DOHH2 (cell line): ENCODE results near the gene MYOZ3.

Experiments
- H3F3A ChIP-seq: fragments of 200-600 bp; sonication (generic), shearing (Covaris generic); 2 replicates; pipeline ENCODE4 v1.6.0; 2016; ENCODE audit warnings: antibody characterized with exemption, mild to moderate bottlenecking; ENCODE audit not compliant: control insufficient read depth, insufficient read depth
- H3K27ac ChIP-seq: fragments of 200-600 bp; sonication (generic); 2 replicates; pipeline ENCODE4 v1.5.1; 2014; ENCODE audit warnings: low read depth, mild to moderate bottlenecking, low read length, moderate library complexity
- H3K27me3 ChIP-seq: fragments of 200-600 bp; sonication (generic); 2 replicates; pipeline ENCODE4 v1.6.1; 2014; ENCODE audit warnings: mild to moderate bottlenecking, low read length, mixed read lengths; ENCODE audit not compliant: control insufficient read depth
- H3K36me3 ChIP-seq: fragments of 200-600 bp; sonication (generic); 2 replicates; pipeline ENCODE4 v1.6.1; 2014; ENCODE audit warnings: mild to moderate bottlenecking, low read length, moderate library complexity, mixed read lengths; ENCODE audit not compliant: control insufficient read depth
- H3K4me1 ChIP-seq: fragments of 200-600 bp; sonication (generic); 2 replicates; pipeline ENCODE4 v1.6.1; 2014; ENCODE audit warnings: mild to moderate bottlenecking, low read length, mixed read lengths; ENCODE audit not compliant: control insufficient read depth
- H3K4me2 ChIP-seq: fragments of 200-600 bp; sonication (generic); 2 replicates; pipeline ENCODE4 v1.6.0; 2014; ENCODE audit warnings: mild to moderate bottlenecking, low read length, moderate library complexity
- H3K4me3 ChIP-seq: fragments of 200-600 bp; sonication (generic); 2 replicates; pipeline ENCODE4 v1.5.1; 2014; ENCODE audit warnings: mild to moderate bottlenecking, low read length, mixed read lengths
- H3K79me2 ChIP-seq: fragments of 200-600 bp; sonication (generic); 2 replicates; pipeline ENCODE4 v1.6.1; 2014; ENCODE audit warnings: mild to moderate bottlenecking, low read length, mixed read lengths; ENCODE audit not compliant: control insufficient read depth
- H3K9me2 ChIP-seq: fragments of 200-600 bp; sonication (generic); replicated peaks from 2 replicates; pipeline ENCODE4 v1.6.1; 2014; ENCODE audit warnings: mild to moderate bottlenecking, low read length, mixed read lengths; ENCODE audit not compliant: control insufficient read depth
- H3K9me3 ChIP-seq: fragments of 200-600 bp; sonication (generic); 2 replicates; pipeline ENCODE4 v1.6.1; 2014; ENCODE audit warnings: antibody characterized with exemption, low read length, mixed read lengths; ENCODE audit not compliant: control insufficient read depth, insufficient read depth
- H4K20me1 ChIP-seq: fragments of 200-600 bp; sonication (generic); 2 replicates; pipeline ENCODE4 v1.6.0; 2014; ENCODE audit warnings: low read depth, mild to moderate bottlenecking, antibody characterized with exemption, low read length, moderate library complexity; ENCODE audit not compliant: control insufficient read depth, insufficient read depth
- CTCF ChIP-seq: fragments of 200-600 bp; sonication (generic); IDR thresholded peaks from one replicate; pipeline ENCODE4 v1.5.1; 2014; ENCODE audit warnings: antibody characterized with exemption, mild to moderate bottlenecking, low read depth, low read length; ENCODE audit not compliant: poor library complexity, severe bottlenecking
- EZH2phosphoT487 ChIP-seq: fragments of 200-600 bp; sonication (generic); IDR thresholded peaks from 2 replicates; pipeline ENCODE4 v1.6.1; 2017; ENCODE audit warnings: borderline replicate concordance, mild to moderate bottlenecking, antibody characterized with exemption, low read length, moderate library complexity, mixed read lengths

MYOZ3 gene

GRCh38 chr5:150633429-150633828, 27.6 kb upstream of the MYOZ3 start:
- H3K36me3 ChIP-seq, result no peaks in the 10 kb centered on the region
- H3K4me3 ChIP-seq, result no peak overlapping the region
- TF ChIP-seq EZH2phosphoT487, result no peak
- TF ChIP-seq CTCF, result no peak
- no peaks in the 10 kb centered on the region for H3K9me3 ChIP-seq
- H3K9me2 ChIP-seq, result no peaks in the 10 kb centered on the region
- no peak overlapping the region for H3K4me2 ChIP-seq
- no peaks in the 10 kb centered on the region for H3F3A ChIP-seq
- no peaks in the 10 kb centered on the region for H3K79me2 ChIP-seq
- peaks cover 7% of the 10 kb centered on the region; the same call in 1 of the 2 replicates for H3K27me3 ChIP-seq
- no peaks in the 10 kb centered on the region for H4K20me1 ChIP-seq
- H3K4me1 ChIP-seq, result no peaks in the 10 kb centered on the region
- H3K27ac ChIP-seq, result no peak overlapping the region

- TF ChIP-seq EZH2phosphoT487 (no peak), CTCF (no peak)
- Histone ChIP-seq H3K36me3 (no peaks in the 10 kb centered on the region), H3K4me3 (no peak overlapping the region), H3K27me3 (peaks cover 15% of the 10 kb centered on the region; the same call in 1 of the 2 replicates), H4K20me1 (no peaks in the 10 kb centered on the region), H3K4me2 (no peak overlapping the region), H3K27ac (no peak overlapping the region), H3K9me2 (no peaks in the 10 kb centered on the region), H3K4me1 (no peaks in the 10 kb centered on the region), H3K79me2 (no peaks in the 10 kb centered on the region), H3K9me3 (no peaks in the 10 kb centered on the region), H3F3A (no peaks in the 10 kb centered on the region)
These were observed 24.4 kb upstream of the MYOZ3 start for GRCh38 chr5:150636391-150637244.

- Histone ChIP-seq H3K9me2 (no peaks in the 10 kb centered on the region), H3K79me2 (no peaks in the 10 kb centered on the region), H3F3A (no peaks in the 10 kb centered on the region), H3K27ac (no peak overlapping the region), H3K36me3 (no peaks in the 10 kb centered on the region), H3K4me1 (no peaks in the 10 kb centered on the region), H3K9me3 (no peaks in the 10 kb centered on the region), H3K27me3 (peaks cover 20% of the 10 kb centered on the region; the same call in 1 of the 2 replicates), H3K4me3 (no peak overlapping the region), H3K4me2 (no peak overlapping the region), H4K20me1 (no peaks in the 10 kb centered on the region)
- TF ChIP-seq CTCF (no peak), EZH2phosphoT487 (no peak)
These were observed 23.6 kb upstream of the MYOZ3 start for GRCh38 chr5:150637245-150638052.
